ENCODE results near the gene RSL1D1. TPM values are rescaled to one million over a fixed set of nuclear protein-coding genes. Genes with fewer than 3 reads are reported as not detected.

The RSL1D1 gene
- polyA plus RNA-seq, 10 donors: 264 to 377 (median 306) TPM

Other genes starting within 250 kb of the RSL1D1 start
- gene SNN, start 183.1 kb downstream of the RSL1D1 start, polyA plus RNA-seq (ENCODE audit: insufficient read length in 10 of 10): 10 to 100 TPM; 19.6 to 30.6 (median 25.5) TPM
- gene TXNDC11, start 108.7 kb downstream of the RSL1D1 start, polyA plus RNA-seq (ENCODE audit: insufficient read length in 10 of 10): 10 to 100 TPM; 16.8 to 24.6 (median 21.1) TPM
- gene ZC3H7A, start 54.3 kb downstream of the RSL1D1 start, polyA plus RNA-seq (ENCODE audit: insufficient read length in 10 of 10): 10 to 100 TPM; 31.6 to 73.4 (median 46.3) TPM
- gene GSPT1, start 64.4 kb upstream of the RSL1D1 start, polyA plus RNA-seq (ENCODE audit: insufficient read length in 10 of 10): 100 to 1,000 TPM in 1 of 10 donors, 10 to 100 TPM in 9; 75.5 to 113 (median 88.2) TPM
- 1 to 10 TPM in 9 of 10 donors, under 1 TPM in 1; 0.19 to 5.8 (median 3.1) TPM for gene NPIPB2, start 90.5 kb upstream of the RSL1D1 start, polyA plus RNA-seq (ENCODE audit: insufficient read length in 10 of 10)
- gene TNFRSF17, start 113.7 kb upstream of the RSL1D1 start, polyA plus RNA-seq (ENCODE audit: insufficient read length in 10 of 10): under 1 TPM in 2 of 10 donors, not detected in 8; 0.23 to 0.32 TPM
- 10 to 100 TPM in 1 of 10 donors, 1 to 10 TPM in 9; 6.5 to 10.2 (median 8.4) TPM for gene SNX29, start 125.2 kb upstream of the RSL1D1 start, polyA plus RNA-seq (ENCODE audit: insufficient read length in 10 of 10)

All from muscle of back (tissue), 10 donors.